KMS-11 (cell line): ENCODE results near the gene CDKN2B-AS1.

Experiments used
- H2AFZ ChIP-seq: fragments of 200-600 bp; sonication (generic); 2 replicates; pipeline ENCODE4 v1.6.1; 2016; ENCODE audit warnings: antibody characterized with exemption, mixed run types, low read depth
- H3K27ac ChIP-seq: fragments of 200-600 bp; sonication (generic); 2 replicates; pipeline ENCODE4 v1.6.1; 2016; ENCODE audit warnings: mild to moderate bottlenecking, mixed run types
- H3K27me3 ChIP-seq: fragments of 200-600 bp; sonication (generic); 2 replicates; pipeline ENCODE4 v1.6.1; 2017; ENCODE audit warnings: mild to moderate bottlenecking, low read depth, mixed run types, moderate library complexity; ENCODE audit not compliant: insufficient read depth
- H3K36me3 ChIP-seq: fragments of 200-600 bp; sonication (generic); 2 replicates; pipeline ENCODE4 v1.6.1; 2017; ENCODE audit warnings: mild to moderate bottlenecking, mixed run types; ENCODE audit not compliant: insufficient read depth
- H3K4me1 ChIP-seq: fragments of 200-600 bp; sonication (generic); 2 replicates; pipeline ENCODE4 v1.6.1; 2016; ENCODE audit warnings: mild to moderate bottlenecking, low read depth, mixed run types; ENCODE audit not compliant: poor library complexity, severe bottlenecking
- H3K4me2 ChIP-seq: fragments of 200-600 bp; sonication (generic); 2 replicates; pipeline ENCODE4 v1.7.0; 2016; ENCODE audit warnings: mild to moderate bottlenecking, mixed run types
- H3K4me3 ChIP-seq: fragments of 200-600 bp; sonication (generic); IDR thresholded peaks from 2 replicates; pipeline ENCODE4 v1.6.1; 2017; ENCODE audit warnings: low read depth, low read length, mixed read lengths; ENCODE audit not compliant: insufficient read depth
- H3K79me2 ChIP-seq: fragments of 200-600 bp; sonication (generic); 2 replicates; pipeline ENCODE4 v1.6.1; 2016; ENCODE audit warnings: low read depth, mixed run types; ENCODE audit not compliant: insufficient read depth
- H3K9ac ChIP-seq: fragments of 200-600 bp; sonication (generic); 2 replicates; pipeline ENCODE4 v1.6.1; 2016; ENCODE audit warnings: mild to moderate bottlenecking, mixed run types
- H4K20me1 ChIP-seq: fragments of 200-600 bp; sonication (generic); 2 replicates; pipeline ENCODE4 v1.6.1; 2016; ENCODE audit warnings: mild to moderate bottlenecking, mixed run types; ENCODE audit not compliant: insufficient read depth
- TF ChIP-seq, protein P1 (sequence below): fragments of 200-600 bp; sonication (generic); conservative IDR thresholded peaks from 2 replicates; pipeline ENCODE4 v1.6.1; 2017; ENCODE audit warnings: low read depth, mild to moderate bottlenecking, antibody characterized with exemption, low read length, moderate library complexity, mixed read lengths

The CDKN2B-AS1 gene

GRCh38 chr9:22102146-22103053 lies 107.8 kb downstream of the CDKN2B-AS1 start:
- H3K4me3 ChIP-seq: no peak overlapping the region
- peak overlapping the region; percentile 94 for H3K27ac ChIP-seq
- peak overlapping the region; percentile 81 for H3K4me2 ChIP-seq
- H3K27me3 ChIP-seq: no peaks in the 10 kb centered on the region
- no peaks in the 10 kb centered on the region for H3K36me3 ChIP-seq
- peak overlapping the region; percentile 57; the same call in 1 of the 2 replicates for H3K9ac ChIP-seq
- no peaks in the 10 kb centered on the region for H4K20me1 ChIP-seq
- H2AFZ ChIP-seq: peak overlapping the region; percentile 25; the same call in 1 of the 2 replicates
- H3K4me1 ChIP-seq: peaks cover 98% of the 10 kb centered on the region
- no peaks in the 10 kb centered on the region for H3K79me2 ChIP-seq
- TF ChIP-seq, protein P1, sequence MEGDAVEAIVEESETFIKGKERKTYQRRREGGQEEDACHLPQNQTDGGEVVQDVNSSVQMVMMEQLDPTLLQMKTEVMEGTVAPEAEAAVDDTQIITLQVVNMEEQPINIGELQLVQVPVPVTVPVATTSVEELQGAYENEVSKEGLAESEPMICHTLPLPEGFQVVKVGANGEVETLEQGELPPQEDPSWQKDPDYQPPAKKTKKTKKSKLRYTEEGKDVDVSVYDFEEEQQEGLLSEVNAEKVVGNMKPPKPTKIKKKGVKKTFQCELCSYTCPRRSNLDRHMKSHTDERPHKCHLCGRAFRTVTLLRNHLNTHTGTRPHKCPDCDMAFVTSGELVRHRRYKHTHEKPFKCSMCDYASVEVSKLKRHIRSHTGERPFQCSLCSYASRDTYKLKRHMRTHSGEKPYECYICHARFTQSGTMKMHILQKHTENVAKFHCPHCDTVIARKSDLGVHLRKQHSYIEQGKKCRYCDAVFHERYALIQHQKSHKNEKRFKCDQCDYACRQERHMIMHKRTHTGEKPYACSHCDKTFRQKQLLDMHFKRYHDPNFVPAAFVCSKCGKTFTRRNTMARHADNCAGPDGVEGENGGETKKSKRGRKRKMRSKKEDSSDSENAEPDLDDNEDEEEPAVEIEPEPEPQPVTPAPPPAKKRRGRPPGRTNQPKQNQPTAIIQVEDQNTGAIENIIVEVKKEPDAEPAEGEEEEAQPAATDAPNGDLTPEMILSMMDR: no peak

- TF ChIP-seq, protein P1: no peak
- H3K27ac ChIP-seq: peak overlapping the region; percentile 94
- H3K36me3 ChIP-seq: no peaks in the 10 kb centered on the region
- no peak overlapping the region for H2AFZ ChIP-seq
- H3K4me3 ChIP-seq: no peak overlapping the region
- H3K27me3 ChIP-seq: no peaks in the 10 kb centered on the region
- H4K20me1 ChIP-seq: no peaks in the 10 kb centered on the region
- peaks cover 98% of the 10 kb centered on the region for H3K4me1 ChIP-seq
- no peaks in the 10 kb centered on the region for H3K79me2 ChIP-seq
- peak overlapping the region; percentile 81 for H3K4me2 ChIP-seq
- H3K9ac ChIP-seq: peak overlapping the region; percentile 57
Observed at GRCh38 chr9:22103685-22104575, 109.3 kb downstream of the CDKN2B-AS1 start.

GRCh38 chr9:22105005-22105722 lies 110.6 kb downstream of the CDKN2B-AS1 start:
- H4K20me1 ChIP-seq: no peaks in the 10 kb centered on the region
- H2AFZ ChIP-seq: no peak overlapping the region
- H3K36me3 ChIP-seq: no peaks in the 10 kb centered on the region
- peak overlapping the region; percentile 57; the same call in 1 of the 2 replicates for H3K9ac ChIP-seq
- peak overlapping the region; percentile 94 for H3K27ac ChIP-seq
- H3K27me3 ChIP-seq: no peaks in the 10 kb centered on the region
- H3K4me3 ChIP-seq: no peak overlapping the region
- TF ChIP-seq, protein P1: no peak
- peaks cover 91% of the 10 kb centered on the region for H3K4me1 ChIP-seq
- H3K4me2 ChIP-seq: peak overlapping the region; percentile 81
- no peaks in the 10 kb centered on the region for H3K79me2 ChIP-seq
